Measurements from ENCODE around the gene AHRR.

AHRR gene

GRCh38 chr5:370959-371810 is 49.7 kb downstream of the AHRR start:
- Histone ChIP-seq H3K4me3 (ENCODE audit: control insufficient read depth in 1 of 7, extremely low read depth in 1 of 7, insufficient read depth in 4 of 7, low read depth in 2 of 7, low read length in 6 of 7) (peak overlapping the region in 1 of 7 experiments; percentile 28), H3K27ac (ENCODE audit: insufficient read depth in 1 of 2, low read depth in 1 of 2, low read length in 2 of 2, poor library complexity in 1 of 2, severe bottlenecking in 2 of 2) (no peak overlapping the region), H3K4me1 (ENCODE audit: control extremely low read depth in 1 of 4, control insufficient read depth in 4 of 4, insufficient read depth in 4 of 4, low read length in 3 of 4) (peaks cover 0 to 93% (median 53%) of the 10 kb centered on the region in 4 experiments), H3K27me3 (replicated peaks in 2 of 5; ENCODE audit: control insufficient read depth in 4 of 5, insufficient read depth in 5 of 5, low read length in 4 of 5) (peaks cover 0 to 5% (median 0%) of the 10 kb centered on the region in 5 experiments), H3K36me3 (ENCODE audit: control insufficient read depth in 4 of 4, insufficient read depth in 4 of 4, low read length in 3 of 4) (peaks cover 0 to 55% (median 0%) of the 10 kb centered on the region in 4 experiments), H3K9me3 (ENCODE audit: control extremely low read depth in 1 of 5, control insufficient read depth in 4 of 5, insufficient read depth in 2 of 5, low read depth in 1 of 5, low read length in 4 of 5) (peaks cover 0 to 3% (median under 1%) of the 10 kb centered on the region in 5 experiments)
- CTCF ChIA-PET, result interaction anchor here (1.0 to 1.2 kb wide), 2 partner anchors 9 to 29 kb away, joined by 3 to 5 read pairs; no protein-coding TSS in a partner anchor
- POLR2A ChIA-PET, result interaction anchor here (0.6 kb wide), 1 partner anchor 21 kb away, joined by 3 read pairs; no protein-coding TSS in a partner anchor
- 96% methylated on average over 19 of the region's 19 CpGs for WGBS (ENCODE audit: insufficient coverage)
- DNase-seq, result no peak

- H3K27me3 ChIP-seq (replicated peaks in 2 of 5; ENCODE audit: control insufficient read depth in 4 of 5, insufficient read depth in 5 of 5, low read length in 4 of 5), result peaks cover 0 to 5% (median 0%) of the 10 kb centered on the region in 5 experiments
- peak overlapping the region in 1 of 7 experiments; percentile 52 for H3K4me3 ChIP-seq (ENCODE audit: control insufficient read depth in 1 of 7, extremely low read depth in 1 of 7, insufficient read depth in 4 of 7, low read depth in 2 of 7, low read length in 6 of 7)
- peaks cover 0 to 95% (median 53%) of the 10 kb centered on the region in 4 experiments for H3K4me1 ChIP-seq (ENCODE audit: control extremely low read depth in 1 of 4, control insufficient read depth in 4 of 4, insufficient read depth in 4 of 4, low read length in 3 of 4)
- peaks cover 0 to 56% (median 0%) of the 10 kb centered on the region in 4 experiments for H3K36me3 ChIP-seq (ENCODE audit: control insufficient read depth in 4 of 4, insufficient read depth in 4 of 4, low read length in 3 of 4)
- CTCF ChIA-PET, result no interaction called here
- POLR2A ChIA-PET, result interaction anchor here (0.6 kb wide), 1 partner anchor 22 kb away, joined by 3 read pairs; no protein-coding TSS in a partner anchor
- 53% methylated on average over 8 of the region's 12 CpGs for WGBS (ENCODE audit: insufficient coverage)
- DNase-seq, result peak; percentile 35 to 57 (median 57)
- no peak overlapping the region for H3K27ac ChIP-seq (ENCODE audit: insufficient read depth in 1 of 2, low read depth in 1 of 2, low read length in 2 of 2, poor library complexity in 1 of 2, severe bottlenecking in 2 of 2)
- H3K9me3 ChIP-seq (ENCODE audit: control extremely low read depth in 1 of 5, control insufficient read depth in 4 of 5, insufficient read depth in 2 of 5, low read depth in 1 of 5, low read length in 4 of 5), result no peaks in the 10 kb centered on the region
These were observed 50.5 kb downstream of the AHRR start for GRCh38 chr5:371811-372555.

- ChIA-PET CTCF (no interaction called here), POLR2A (no interaction called here)
- no peak for DNase-seq
- H3K4me1 ChIP-seq (ENCODE audit: control extremely low read depth in 1 of 4, control insufficient read depth in 4 of 4, insufficient read depth in 4 of 4, low read length in 3 of 4), result peaks cover 0 to 95% (median 54%) of the 10 kb centered on the region in 4 experiments
- H3K4me3 ChIP-seq (ENCODE audit: control insufficient read depth in 1 of 7, extremely low read depth in 1 of 7, insufficient read depth in 4 of 7, low read depth in 2 of 7, low read length in 6 of 7), result peak overlapping the region in 1 of 7 experiments; percentile 52
- H3K9me3 ChIP-seq (ENCODE audit: control extremely low read depth in 1 of 5, control insufficient read depth in 4 of 5, insufficient read depth in 2 of 5, low read depth in 1 of 5, low read length in 4 of 5), result no peaks in the 10 kb centered on the region
- peaks cover 0 to 56% (median 0%) of the 10 kb centered on the region in 4 experiments for H3K36me3 ChIP-seq (ENCODE audit: control insufficient read depth in 4 of 4, insufficient read depth in 4 of 4, low read length in 3 of 4)
- H3K27me3 ChIP-seq (replicated peaks in 2 of 5; ENCODE audit: control insufficient read depth in 4 of 5, insufficient read depth in 5 of 5, low read length in 4 of 5), result peaks cover 0 to 5% (median 0%) of the 10 kb centered on the region in 5 experiments
- no peak overlapping the region for H3K27ac ChIP-seq (ENCODE audit: insufficient read depth in 1 of 2, low read depth in 1 of 2, low read length in 2 of 2, poor library complexity in 1 of 2, severe bottlenecking in 2 of 2)
- whole genome bisulfite sequencing (ENCODE audit: insufficient coverage), result 97% methylated on average over 13 of the region's 13 CpGs
These were observed 51.1 kb downstream of the AHRR start for GRCh38 chr5:372556-372995.

- Histone ChIP-seq H3K4me3 (ENCODE audit: control insufficient read depth in 1 of 7, extremely low read depth in 1 of 7, insufficient read depth in 4 of 7, low read depth in 2 of 7, low read length in 6 of 7) (peak overlapping the region in 4 of 7 experiments; percentile 37 to 72 (median 58)), H3K36me3 (ENCODE audit: control insufficient read depth in 4 of 4, insufficient read depth in 4 of 4, low read length in 3 of 4) (peaks cover 0 to 57% (median 0%) of the 10 kb centered on the region in 4 experiments), H3K27me3 (replicated peaks in 2 of 5; ENCODE audit: control insufficient read depth in 4 of 5, insufficient read depth in 5 of 5, low read length in 4 of 5) (peaks cover 0 to 5% (median 0%) of the 10 kb centered on the region in 5 experiments), H3K27ac (ENCODE audit: insufficient read depth in 1 of 2, low read depth in 1 of 2, low read length in 2 of 2, poor library complexity in 1 of 2, severe bottlenecking in 2 of 2) (peak overlapping the region; percentile 33 to 66), H3K9me3 (ENCODE audit: control extremely low read depth in 1 of 5, control insufficient read depth in 4 of 5, insufficient read depth in 2 of 5, low read depth in 1 of 5, low read length in 4 of 5) (no peaks in the 10 kb centered on the region), H3K4me1 (ENCODE audit: control extremely low read depth in 1 of 4, control insufficient read depth in 4 of 4, insufficient read depth in 4 of 4, low read length in 3 of 4) (peaks cover 0 to 94% (median 50%) of the 10 kb centered on the region in 4 experiments)
- WGBS (ENCODE audit: insufficient coverage), result 86% methylated on average over 20 of the region's 27 CpGs
- CTCF ChIA-PET, result interaction anchor here (1.0 kb wide), 2 partner anchors 48 to 58 kb away, joined by 3 read pairs; no protein-coding TSS in a partner anchor
- peak in 1 of 3 donors; percentile 66 for DNase-seq
- POLR2A ChIA-PET, result interaction anchor here (0.9 kb wide), 1 partner anchor 27 kb away, joined by 3 read pairs; no protein-coding TSS in a partner anchor
These were observed 51.6 kb downstream of the AHRR start for GRCh38 chr5:372996-373709.

GRCh38 chr5:373710-374602 is 52.4 kb downstream of the AHRR start:
- 4% methylated on average over 46 of the region's 86 CpGs for WGBS (ENCODE audit: insufficient coverage)
- Histone ChIP-seq H3K9me3 (ENCODE audit: control extremely low read depth in 1 of 5, control insufficient read depth in 4 of 5, insufficient read depth in 2 of 5, low read depth in 1 of 5, low read length in 4 of 5) (peaks cover 0 to 2% (median 0%) of the 10 kb centered on the region in 5 experiments), H3K27ac (ENCODE audit: insufficient read depth in 1 of 2, low read depth in 1 of 2, low read length in 2 of 2, poor library complexity in 1 of 2, severe bottlenecking in 2 of 2) (peak overlapping the region in 1 of 2 experiments; percentile 74), H3K4me1 (ENCODE audit: control extremely low read depth in 1 of 4, control insufficient read depth in 4 of 4, insufficient read depth in 4 of 4, low read length in 3 of 4) (peaks cover 0 to 93% (median 42%) of the 10 kb centered on the region in 4 experiments), H3K4me3 (ENCODE audit: control insufficient read depth in 1 of 7, extremely low read depth in 1 of 7, insufficient read depth in 4 of 7, low read depth in 2 of 7, low read length in 6 of 7) (peak overlapping the region in 6 of 7 experiments; percentile 32 to 72 (median 59)), H3K36me3 (ENCODE audit: control insufficient read depth in 4 of 4, insufficient read depth in 4 of 4, low read length in 3 of 4) (peaks cover 0 to 60% (median 0%) of the 10 kb centered on the region in 4 experiments), H3K27me3 (replicated peaks in 2 of 5; ENCODE audit: control insufficient read depth in 4 of 5, insufficient read depth in 5 of 5, low read length in 4 of 5) (peaks cover 0 to 5% (median 0%) of the 10 kb centered on the region in 5 experiments)
- ChIA-PET POLR2A (interaction anchor here (0.9 kb wide), 1 partner anchor 27 kb away, joined by 3 read pairs; no protein-coding TSS in a partner anchor), CTCF (interaction anchor here (1.0 kb wide), 2 partner anchors 49 to 57 kb away, joined by 3 read pairs; no protein-coding TSS in a partner anchor)
- peak; percentile 86 to 95 (median 91) for DNase-seq
